ENCODE measurements around the gene GPX8.
A peak's percentile ranks its signal among the peaks of the same experiment; 100 is the strongest.

GPX8 gene, protein sequence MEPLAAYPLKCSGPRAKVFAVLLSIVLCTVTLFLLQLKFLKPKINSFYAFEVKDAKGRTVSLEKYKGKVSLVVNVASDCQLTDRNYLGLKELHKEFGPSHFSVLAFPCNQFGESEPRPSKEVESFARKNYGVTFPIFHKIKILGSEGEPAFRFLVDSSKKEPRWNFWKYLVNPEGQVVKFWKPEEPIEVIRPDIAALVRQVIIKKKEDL

DNA sequence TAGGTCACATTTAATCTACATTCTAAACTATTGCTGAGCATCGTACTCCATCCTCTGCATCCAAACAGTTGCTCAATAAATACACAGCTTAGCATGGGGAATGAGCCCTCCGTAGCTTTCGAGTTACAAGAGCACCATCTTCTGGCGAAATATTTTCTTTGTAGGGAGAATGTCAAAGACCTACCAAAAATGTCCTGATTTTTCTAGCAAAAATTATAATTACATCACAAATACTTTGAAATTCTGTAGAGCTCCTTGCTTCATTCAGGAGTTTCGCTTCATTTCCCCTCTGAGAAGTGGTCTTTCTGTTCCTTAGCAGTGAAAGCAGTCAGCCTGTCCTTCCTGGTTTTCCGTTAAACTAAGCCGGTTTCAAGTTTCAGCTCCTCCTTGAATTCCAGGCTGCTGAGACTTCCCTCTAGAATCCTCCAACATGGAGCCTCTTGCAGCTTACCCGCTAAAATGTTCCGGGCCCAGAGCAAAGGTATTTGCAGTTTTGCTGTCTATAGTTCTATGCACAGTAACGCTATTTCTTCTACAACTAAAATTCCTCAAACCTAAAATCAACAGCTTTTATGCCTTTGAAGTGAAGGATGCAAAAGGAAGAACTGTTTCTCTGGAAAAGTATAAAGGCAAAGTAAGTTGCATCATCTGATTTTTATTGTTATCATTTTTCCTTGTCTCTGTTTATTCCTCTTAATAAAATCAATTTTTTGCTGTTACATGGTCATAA is at the start of gene GPX8:
TSS of gene GPX8 (plus strand) at position 409 of the 730 bp plus-strand sequence. CDS start at position 431, 22 bp downstream.
- TF ChIP-seq, protein P1, sequence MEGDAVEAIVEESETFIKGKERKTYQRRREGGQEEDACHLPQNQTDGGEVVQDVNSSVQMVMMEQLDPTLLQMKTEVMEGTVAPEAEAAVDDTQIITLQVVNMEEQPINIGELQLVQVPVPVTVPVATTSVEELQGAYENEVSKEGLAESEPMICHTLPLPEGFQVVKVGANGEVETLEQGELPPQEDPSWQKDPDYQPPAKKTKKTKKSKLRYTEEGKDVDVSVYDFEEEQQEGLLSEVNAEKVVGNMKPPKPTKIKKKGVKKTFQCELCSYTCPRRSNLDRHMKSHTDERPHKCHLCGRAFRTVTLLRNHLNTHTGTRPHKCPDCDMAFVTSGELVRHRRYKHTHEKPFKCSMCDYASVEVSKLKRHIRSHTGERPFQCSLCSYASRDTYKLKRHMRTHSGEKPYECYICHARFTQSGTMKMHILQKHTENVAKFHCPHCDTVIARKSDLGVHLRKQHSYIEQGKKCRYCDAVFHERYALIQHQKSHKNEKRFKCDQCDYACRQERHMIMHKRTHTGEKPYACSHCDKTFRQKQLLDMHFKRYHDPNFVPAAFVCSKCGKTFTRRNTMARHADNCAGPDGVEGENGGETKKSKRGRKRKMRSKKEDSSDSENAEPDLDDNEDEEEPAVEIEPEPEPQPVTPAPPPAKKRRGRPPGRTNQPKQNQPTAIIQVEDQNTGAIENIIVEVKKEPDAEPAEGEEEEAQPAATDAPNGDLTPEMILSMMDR (IDR thresholded peaks at IDR 0.05; ENCODE audit: insufficient read depth, low read length, poor library complexity, severe bottlenecking) = peak; percentile 43
- Histone ChIP-seq H3K27me3 (replicated peaks; ENCODE audit: control insufficient read depth, insufficient read depth, low read length) (no peaks in the 10 kb centered on the region; the same call in 1 of the 2 replicates), H3K4me3 (replicated peaks; ENCODE audit: low read depth, low read length) (no peak within 1 kb of the TSS), H3K36me3 (ENCODE audit: control insufficient read depth, insufficient read depth, low read length) (no peaks in the 10 kb centered on the region)
- no peak for DNase-seq (ENCODE audit: extremely low read depth, insufficient read length)

DNA sequence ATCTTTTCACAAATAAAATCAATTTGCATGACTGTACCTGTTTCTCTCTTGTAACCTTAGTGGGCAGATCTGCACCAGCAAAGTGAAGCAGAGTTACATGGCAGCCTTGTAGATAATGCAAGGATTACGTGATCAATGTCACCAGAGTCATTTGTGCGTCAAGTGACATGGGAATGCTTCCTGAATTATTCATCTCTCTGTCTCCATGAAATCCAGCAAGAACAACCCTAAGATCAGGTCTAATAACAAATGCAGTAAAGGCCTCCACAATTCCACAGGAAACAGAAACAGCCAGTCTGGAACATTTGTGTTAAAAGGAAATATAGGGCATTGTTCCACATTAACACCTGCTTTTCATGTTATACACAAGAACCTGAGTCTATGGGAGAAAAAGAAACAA is 49.8 kb upstream of the GPX8 start:
- Histone ChIP-seq H3K4me3 (replicated peaks; ENCODE audit: low read depth, low read length) (no peak overlapping the region), H3K36me3 (ENCODE audit: control insufficient read depth, insufficient read depth, low read length) (no peaks in the 10 kb centered on the region), H3K27me3 (replicated peaks; ENCODE audit: control insufficient read depth, insufficient read depth, low read length) (no peaks in the 10 kb centered on the region; the same call in 1 of the 2 replicates)
- TF ChIP-seq, protein P1 (IDR thresholded peaks at IDR 0.05; ENCODE audit: insufficient read depth, low read length, poor library complexity, severe bottlenecking) = no peak
- no peak for DNase-seq (ENCODE audit: extremely low read depth, insufficient read length)

DNA sequence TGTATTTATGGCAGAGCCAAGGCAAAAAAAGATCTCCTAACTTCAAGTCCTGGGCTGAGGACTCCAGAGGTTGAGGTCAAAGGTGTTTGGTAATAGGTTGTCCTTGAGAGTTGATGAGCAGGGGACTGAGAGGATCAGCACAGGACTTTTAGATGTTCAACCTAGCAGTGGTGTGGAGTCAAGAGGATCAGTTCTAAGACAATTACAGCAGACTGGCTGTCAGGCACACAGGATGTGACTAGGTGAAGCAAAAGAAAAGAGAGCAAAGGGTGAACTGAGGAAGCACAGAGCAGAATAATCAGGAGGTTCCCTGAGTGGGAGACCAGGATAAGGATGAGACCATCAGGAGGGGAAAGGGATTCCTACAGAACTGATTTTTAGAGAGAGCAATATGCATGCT is 46.6 kb upstream of the GPX8 start:
- Histone ChIP-seq H3K36me3 (ENCODE audit: control insufficient read depth, insufficient read depth, low read length) (no peaks in the 10 kb centered on the region), H3K4me3 (replicated peaks; ENCODE audit: low read depth, low read length) (no peak overlapping the region), H3K27me3 (replicated peaks; ENCODE audit: control insufficient read depth, insufficient read depth, low read length) (no peaks in the 10 kb centered on the region)
- DNase-seq (ENCODE audit: extremely low read depth, insufficient read length) = no peak
- TF ChIP-seq, protein P1 (IDR thresholded peaks at IDR 0.05; ENCODE audit: insufficient read depth, low read length, poor library complexity, severe bottlenecking) = no peak

DNA sequence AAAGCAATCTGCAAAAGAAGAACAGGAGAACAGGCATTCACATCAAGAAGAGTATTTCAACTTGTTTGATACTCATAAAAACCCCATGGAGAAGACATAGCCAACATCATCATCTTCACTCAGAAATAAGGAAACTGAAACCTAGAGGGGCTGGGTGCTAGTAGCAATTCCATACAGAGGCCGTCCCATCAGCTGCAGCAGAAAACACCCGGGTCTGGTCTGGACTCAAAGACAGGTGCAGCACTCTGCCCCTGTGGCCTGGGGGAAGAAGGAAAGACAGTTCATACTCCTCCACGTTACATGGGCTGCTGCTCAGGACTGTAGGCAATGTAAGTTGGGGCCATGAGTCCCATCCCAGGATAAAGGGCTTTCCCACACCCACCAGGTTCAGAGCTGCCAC is 45.9 kb upstream of the GPX8 start:
- TF ChIP-seq, protein P1 (IDR thresholded peaks at IDR 0.05; ENCODE audit: insufficient read depth, low read length, poor library complexity, severe bottlenecking) = no peak
- no peak for DNase-seq (ENCODE audit: extremely low read depth, insufficient read length)
- no peaks in the 10 kb centered on the region for H3K36me3 ChIP-seq (ENCODE audit: control insufficient read depth, insufficient read depth, low read length)
- no peak overlapping the region for H3K4me3 ChIP-seq (replicated peaks; ENCODE audit: low read depth, low read length)
- H3K27me3 ChIP-seq (replicated peaks; ENCODE audit: control insufficient read depth, insufficient read depth, low read length) = no peaks in the 10 kb centered on the region

DNA sequence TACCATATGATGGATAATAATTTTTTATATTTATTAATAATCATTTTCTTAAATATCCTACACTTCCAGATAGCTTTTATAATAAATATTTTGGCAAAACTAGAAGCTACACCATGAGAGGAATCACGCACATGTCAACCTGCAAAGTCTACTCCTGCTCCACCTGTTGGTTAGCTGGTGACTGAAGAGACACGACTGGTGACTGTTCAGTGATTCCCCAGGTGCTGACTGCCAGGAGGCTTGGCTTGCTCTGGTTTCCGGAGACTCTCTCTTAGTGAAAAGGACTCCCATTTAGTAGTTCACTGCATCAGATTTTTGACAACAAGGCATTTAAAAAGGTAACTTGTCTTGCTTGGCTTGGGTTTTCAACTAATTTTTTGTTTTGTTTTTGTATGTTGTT is 36.6 kb upstream of the GPX8 start:
- TF ChIP-seq, protein P1 (IDR thresholded peaks at IDR 0.05; ENCODE audit: insufficient read depth, low read length, poor library complexity, severe bottlenecking) = no peak
- no peak for DNase-seq (ENCODE audit: extremely low read depth, insufficient read length)
- H3K27me3 ChIP-seq (replicated peaks; ENCODE audit: control insufficient read depth, insufficient read depth, low read length) = no peaks in the 10 kb centered on the region
- H3K36me3 ChIP-seq (ENCODE audit: control insufficient read depth, insufficient read depth, low read length) = no peaks in the 10 kb centered on the region
- no peak overlapping the region for H3K4me3 ChIP-seq (replicated peaks; ENCODE audit: low read depth, low read length)
